Transverse colon (tissue), 4 donors: Measurements from ENCODE around the gene OR6J1. TPM values are rescaled to one million over a fixed set of nuclear protein-coding genes. Genes with fewer than 3 reads are reported as not detected.
A peak's percentile ranks its signal among the peaks of the same experiment; 100 is the strongest.

Experiments
- DNase-seq: peaks from one replicate; pipeline ENCODE4 v3.0.0-alpha.2; 2019
- H3K27ac ChIP-seq, 4 donors: fragments of 200-600 bp; sonication (generic); 2 replicates each; pipeline ENCODE4 v1.5.1; 2016 to 2018; ENCODE audit warnings: inconsistent platforms in 4 of 4
- H3K27me3 ChIP-seq: fragments of 200-600 bp; sonication (generic); 2 replicates; pipeline ENCODE4 v1.5.1; 2017; ENCODE audit warnings: inconsistent platforms
- H3K36me3 ChIP-seq, 4 donors: fragments of 200-600 bp; sonication (generic); 2 replicates each; pipeline ENCODE4 v1.5.1; 2017 to 2019; ENCODE audit warnings: inconsistent platforms in 4 of 4
- H3K4me1 ChIP-seq, 4 donors: fragments of 200-600 bp; sonication (generic); 2 replicates each; pipeline ENCODE4 v1.5.1; 2017 to 2020; ENCODE audit warnings: inconsistent platforms in 4 of 4
- H3K4me3 ChIP-seq, 4 donors: fragments of 200-600 bp; sonication (generic); 1 replicate in 1 of 4; 2 replicates in 3 of 4; pipeline versions ENCODE4 v1.5.1 to v1.6.1; 2017 to 2019; ENCODE audit warnings: inconsistent platforms in 4 of 4
- H3K9me3 ChIP-seq, 2 donors: fragments of 200-600 bp; sonication (generic); 2 replicates each; pipeline ENCODE4 v1.5.1; 2017 to 2019; ENCODE audit warnings: inconsistent platforms in 2 of 2
- EP300 ChIP-seq: sonication (generic); formaldehyde crosslinking; IDR thresholded peaks from one replicate; pipeline ENCODE4 v1.6.1; 2017; ENCODE audit warnings: antibody characterized with exemption, low read depth
- POLR2A ChIP-seq: fragments of 450-650 bp; IDR thresholded peaks from one replicate; pipeline ENCODE4 v1.6.1; 2016; ENCODE audit warnings: antibody characterized with exemption, mild to moderate bottlenecking, moderate library complexity
- POLR2AphosphoS5 ChIP-seq, 3 donors: sonication (generic); formaldehyde crosslinking; IDR thresholded peaks; one replicate each; pipeline ENCODE4 v1.6.1; 2016; ENCODE audit warnings: antibody characterized with exemption in 3 of 3
- WGBS, 2 donors: methylation state at CpG; one replicate each; pipeline ENCODE4 v1.1.5; 2018; ENCODE audit warnings: low coverage in 1 of 2; 5-methylcytosine and 5-hydroxymethylcytosine counted together
- in situ Hi-C, 4 donors: fragments of 200-750 bp; cut with MboI; loops; one replicate each; pipeline versions ENCODE4 v1.15.0 to v1.15.1; 2017; ENCODE audit warnings: low sequenced_read_pairs in 3 of 4, low pct_ligation_motif_present in 1 of 4, low pct_unique_long_range_greater_than_20kb in 1 of 4
- intact Hi-C: fragments of 100-400 bp; cut with DNase I; formaldehyde crosslinking; loops from one replicate; pipeline ENCODE4 v1.15.1; 2023; ENCODE audit warnings: low total_unique reads
- total RNA-seq, 4 donors: library from RNA; depleted of rRNA; stranded (reverse); fragments of >200 nt; gene quantifications; one replicate each; pipeline ENCODE4 v1.1.0, GENCODE V29; 2016
- TF ChIP-seq, protein P1 (sequence below), 5 experiments: fragments of 200-600 bp in 3 of 5; fragments of 450-650 bp in 2 of 5; sonication (generic) in 3 of 5; IDR thresholded peaks; 1 replicate in 2 of 5; 2 replicates in 3 of 5; pipeline ENCODE4 v1.5.1; 2016 to 2017; ENCODE audit warnings: antibody characterized with exemption in 5 of 5, inconsistent platforms in 3 of 5, mild to moderate bottlenecking in 2 of 5, moderate library complexity in 1 of 5

Gene OR6J1
- total RNA-seq, 4 donors from 2014 or later, result not detected

DNA sequence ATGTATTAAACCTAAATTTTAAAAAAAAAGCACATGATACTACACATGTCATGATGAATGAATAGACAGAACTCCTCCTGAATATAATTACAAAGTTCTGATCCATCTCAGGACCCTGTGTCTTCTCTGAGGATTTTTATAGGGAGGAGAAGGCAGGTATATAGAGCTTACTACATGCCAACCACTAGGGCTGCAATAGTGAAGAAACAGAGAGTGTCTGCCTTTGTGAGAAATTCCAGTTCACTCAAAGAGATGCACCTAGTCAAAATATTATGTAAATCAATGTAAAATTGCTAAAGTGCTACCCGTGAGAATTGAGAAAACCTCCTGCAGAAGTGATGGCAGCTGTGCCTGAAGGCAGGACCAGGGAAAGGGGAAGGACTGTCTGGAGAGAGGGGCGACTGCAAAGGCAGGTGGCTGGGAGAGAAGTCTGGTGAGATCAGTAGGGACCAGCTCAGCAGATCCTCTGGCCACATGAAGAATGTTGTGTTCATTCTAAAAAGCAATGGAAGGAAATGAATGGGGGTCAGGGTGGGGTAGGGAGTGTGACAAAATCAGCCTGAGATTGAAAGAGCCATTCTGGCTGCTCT lies 31.0 kb downstream of the OR6J1 start:
- Histone ChIP-seq H3K9me3 (no peaks in the 10 kb centered on the region), H3K4me3 (no peak overlapping the region), H3K27me3 (no peaks in the 10 kb centered on the region), H3K36me3 (peaks cover 0 to 24% (median 8%) of the 10 kb centered on the region in 4 donors), H3K27ac (peak overlapping the region in 1 of 4 donors; percentile 48), H3K4me1 (peaks cover 0 to 12% (median 4%) of the 10 kb centered on the region in 4 donors)
- TF ChIP-seq, protein P1, sequence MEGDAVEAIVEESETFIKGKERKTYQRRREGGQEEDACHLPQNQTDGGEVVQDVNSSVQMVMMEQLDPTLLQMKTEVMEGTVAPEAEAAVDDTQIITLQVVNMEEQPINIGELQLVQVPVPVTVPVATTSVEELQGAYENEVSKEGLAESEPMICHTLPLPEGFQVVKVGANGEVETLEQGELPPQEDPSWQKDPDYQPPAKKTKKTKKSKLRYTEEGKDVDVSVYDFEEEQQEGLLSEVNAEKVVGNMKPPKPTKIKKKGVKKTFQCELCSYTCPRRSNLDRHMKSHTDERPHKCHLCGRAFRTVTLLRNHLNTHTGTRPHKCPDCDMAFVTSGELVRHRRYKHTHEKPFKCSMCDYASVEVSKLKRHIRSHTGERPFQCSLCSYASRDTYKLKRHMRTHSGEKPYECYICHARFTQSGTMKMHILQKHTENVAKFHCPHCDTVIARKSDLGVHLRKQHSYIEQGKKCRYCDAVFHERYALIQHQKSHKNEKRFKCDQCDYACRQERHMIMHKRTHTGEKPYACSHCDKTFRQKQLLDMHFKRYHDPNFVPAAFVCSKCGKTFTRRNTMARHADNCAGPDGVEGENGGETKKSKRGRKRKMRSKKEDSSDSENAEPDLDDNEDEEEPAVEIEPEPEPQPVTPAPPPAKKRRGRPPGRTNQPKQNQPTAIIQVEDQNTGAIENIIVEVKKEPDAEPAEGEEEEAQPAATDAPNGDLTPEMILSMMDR (IDR thresholded peaks at IDR 0.05), result no peak
- TF ChIP-seq POLR2A, result no peak
- TF ChIP-seq POLR2AphosphoS5 (IDR thresholded peaks at IDR 0.05), result no peak
- no peak for TF ChIP-seq EP300
- in situ Hi-C loops, result no loop called here
- DNase-seq, result no peak
- intact Hi-C loops, result no loop called here
- WGBS, 2 donors, result 50% methylated on average over 2 of the region's 2 CpGs

DNA sequence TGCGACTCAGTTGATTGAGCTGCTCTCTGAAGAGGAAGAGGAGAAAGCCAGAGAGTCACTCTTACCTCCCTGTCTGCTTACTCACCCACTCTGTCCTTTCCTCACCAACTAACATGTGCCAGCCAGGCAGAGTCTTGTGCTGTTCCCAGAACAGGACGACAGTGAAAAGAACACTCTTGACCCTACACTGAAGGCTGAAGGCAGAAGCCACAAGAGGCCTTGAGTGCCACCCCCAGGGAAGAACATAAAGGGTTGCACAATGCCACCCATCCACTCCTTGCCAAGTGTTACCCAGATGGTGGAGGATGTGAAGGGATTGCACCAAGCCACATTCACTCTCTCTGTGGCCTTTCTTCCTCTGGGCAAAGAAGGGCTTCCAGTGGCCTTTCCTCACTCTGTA lies 33.2 kb downstream of the OR6J1 start:
- Histone ChIP-seq H3K36me3 (peaks cover 0 to 46% (median 20%) of the 10 kb centered on the region in 4 donors), H3K9me3 (no peaks in the 10 kb centered on the region), H3K27me3 (no peaks in the 10 kb centered on the region), H3K27ac (no peak overlapping the region), H3K4me3 (no peak overlapping the region), H3K4me1 (peaks cover 0 to 12% (median 4%) of the 10 kb centered on the region in 4 donors)
- in situ Hi-C loops, result no loop called here
- intact Hi-C loops, result no loop called here
- WGBS, 2 donors, result 85% methylated on average over 2 of the region's 2 CpGs; no CpG with 5 or more reads in 1 of the 2 donors
- DNase-seq, result no peak
- no peak for TF ChIP-seq POLR2A
- no peak for TF ChIP-seq EP300
- TF ChIP-seq, protein P1 (IDR thresholded peaks at IDR 0.05), result no peak
- TF ChIP-seq POLR2AphosphoS5 (IDR thresholded peaks at IDR 0.05), result no peak

DNA sequence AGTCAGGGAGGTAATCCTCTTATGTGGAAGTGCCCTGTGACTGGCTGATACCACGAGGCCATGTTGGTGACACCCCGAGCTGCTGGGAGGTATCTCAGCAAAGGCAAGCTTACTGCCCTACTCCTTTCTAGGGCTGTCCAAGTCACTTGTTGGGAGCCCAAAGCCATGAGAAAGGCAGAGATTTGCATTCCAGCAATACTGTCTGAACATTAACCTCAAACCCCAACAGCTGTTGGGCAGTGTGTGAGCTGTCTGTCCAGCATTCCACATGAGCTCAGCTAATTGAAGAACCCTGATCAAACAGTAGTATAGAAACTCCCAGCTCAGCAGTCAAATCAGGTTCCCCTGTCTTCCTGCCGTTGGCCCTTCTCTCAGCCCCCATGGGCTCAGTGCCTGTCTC lies 36.9 kb downstream of the OR6J1 start:
- 81% methylated on average over 3 of the region's 3 CpGs; no CpG with 5 or more reads in 1 of the 2 donors for WGBS, 2 donors
- DNase-seq, result no peak
- no peaks in the 10 kb centered on the region for H3K27me3 ChIP-seq
- in situ Hi-C loops, result no loop called here
- no peak overlapping the region for H3K4me3 ChIP-seq
- no peaks in the 10 kb centered on the region for H3K4me1 ChIP-seq
- TF ChIP-seq EP300 (no peak), POLR2AphosphoS5 (IDR thresholded peaks at IDR 0.05) (no peak), POLR2A (no peak)
- TF ChIP-seq, protein P1 (IDR thresholded peaks at IDR 0.05), result no peak
- peaks cover 0 to 73% (median 32%) of the 10 kb centered on the region in 4 donors for H3K36me3 ChIP-seq
- H3K9me3 ChIP-seq, result no peaks in the 10 kb centered on the region
- no peak overlapping the region for H3K27ac ChIP-seq
- intact Hi-C loops, result no loop called here

DNA sequence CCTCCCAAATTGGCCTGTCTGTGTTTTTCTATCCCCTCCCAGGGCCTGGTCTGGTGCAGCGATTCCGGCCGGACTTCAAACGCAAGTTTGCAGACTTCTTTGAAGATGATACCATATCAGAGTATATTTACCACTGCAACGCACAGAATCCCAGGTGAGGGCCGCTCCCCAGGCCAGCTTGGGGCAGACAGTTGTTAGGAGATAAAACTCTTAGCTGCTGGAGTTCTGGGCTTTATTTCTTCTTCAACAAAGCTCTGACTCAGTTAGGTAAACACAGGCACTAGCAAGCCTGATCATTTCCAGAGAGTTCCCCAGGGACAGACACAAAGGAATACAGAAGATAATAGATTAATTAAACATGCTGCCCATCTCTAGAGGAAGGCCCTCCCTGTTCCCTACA lies 37.8 kb downstream of the OR6J1 start:
- DNase-seq, result no peak
- TF ChIP-seq EP300, result no peak
- no peak for TF ChIP-seq POLR2A
- TF ChIP-seq POLR2AphosphoS5 (IDR thresholded peaks at IDR 0.05), result no peak
- TF ChIP-seq, protein P1 (IDR thresholded peaks at IDR 0.05), result no peak
- Histone ChIP-seq H3K27me3 (no peaks in the 10 kb centered on the region), H3K27ac (no peak overlapping the region), H3K9me3 (no peaks in the 10 kb centered on the region), H3K4me3 (no peak overlapping the region), H3K4me1 (no peaks in the 10 kb centered on the region), H3K36me3 (peaks cover 0 to 79% (median 35%) of the 10 kb centered on the region in 4 donors)
- intact Hi-C loops (no loop called here), in situ Hi-C loops (no loop called here)
- WGBS, 2 donors, result 91% methylated on average over 6 of the region's 6 CpGs; no CpG with 5 or more reads in 1 of the 2 donors
